Karpas-422 (cell line): ENCODE results near the gene TPK1. TPM values are rescaled to one million over a fixed set of nuclear protein-coding genes. Genes with fewer than 3 reads are reported as not detected.
"Not testable (repeated sequence)": the region's sequence is repeated elsewhere in the genome, so short reads cannot be mapped to it uniquely, and the experiment has no call there.

Source experiments
- DNase-seq: peaks from one replicate; pipeline ENCODE4 v3.0.0-alpha.2; 2015
- H2AFZ ChIP-seq: fragments of 200-600 bp; sonication (generic); 2 replicates; pipeline ENCODE4 v1.6.1; 2014; ENCODE audit warnings: antibody characterized with exemption, low read length, mixed read lengths
- H3K27ac ChIP-seq: fragments of 200-600 bp; sonication (generic); 2 replicates; pipeline ENCODE4 v1.5.1; 2014; ENCODE audit warnings: mild to moderate bottlenecking, low read length, moderate library complexity
- H3K27me3 ChIP-seq: fragments of 200-600 bp; sonication (generic); 2 replicates; pipeline ENCODE4 v1.6.1; 2014; ENCODE audit warnings: low read length, mixed read lengths
- H3K36me3 ChIP-seq: fragments of 200-600 bp; sonication (generic); 2 replicates; pipeline ENCODE4 v1.6.1; 2014; ENCODE audit warnings: low read length, mixed read lengths; ENCODE audit not compliant: insufficient read depth
- H3K4me1 ChIP-seq: fragments of 200-600 bp; sonication (generic); 2 replicates; pipeline ENCODE4 v1.6.1; 2014; ENCODE audit warnings: mild to moderate bottlenecking, low read length, mixed read lengths
- H3K4me2 ChIP-seq: fragments of 200-600 bp; sonication (generic); 2 replicates; pipeline ENCODE4 v1.6.1; 2014; ENCODE audit warnings: low read length, low read depth, mild to moderate bottlenecking; ENCODE audit not compliant: poor library complexity, severe bottlenecking
- H3K4me3 ChIP-seq: fragments of 200-600 bp; sonication (generic); 2 replicates; pipeline ENCODE4 v1.5.1; 2014; ENCODE audit warnings: mild to moderate bottlenecking, antibody characterized with exemption, low read length, mixed read lengths
- H3K79me2 ChIP-seq: fragments of 200-600 bp; sonication (generic); 2 replicates; pipeline ENCODE4 v1.6.1; 2014; ENCODE audit warnings: mild to moderate bottlenecking, low read length, mixed read lengths
- H3K9ac ChIP-seq: fragments of 200-600 bp; sonication (generic); 2 replicates; pipeline ENCODE4 v1.6.0; 2014; ENCODE audit warnings: low read length
- H3K9me2 ChIP-seq: fragments of 200-600 bp; sonication (generic), shearing (Covaris generic); replicated peaks from 2 replicates; pipeline ENCODE4 v1.6.0; 2014; ENCODE audit warnings: mild to moderate bottlenecking, low read length, moderate library complexity; ENCODE audit not compliant: insufficient read depth
- H3K9me3 ChIP-seq: fragments of 300-700, 200-600 bp; sonication (generic); 2 replicates; pipeline ENCODE4 v1.6.1; 2014; ENCODE audit warnings: low read length, mixed read lengths
- H4K20me1 ChIP-seq: fragments of 200-600 bp; sonication (generic); 2 replicates; pipeline ENCODE4 v1.6.1; 2014; ENCODE audit warnings: mild to moderate bottlenecking, antibody characterized with exemption, low read length, low read depth; ENCODE audit not compliant: insufficient read depth
- total RNA-seq: library from RNA; depleted of rRNA; stranded (reverse); fragments of >200 nt; shearing (Covaris generic); gene quantifications from 2 replicates; pipeline ENCODE4 v1.2.3, GENCODE V29; 2014; ENCODE audit warnings: low replicate concordance

TPK1 gene
- total RNA-seq, 1 experiment from 2014 or later, result 11.5 TPM

GRCh38 chr7:144579687-144580086, 256.2 kb downstream of the TPK1 start:
- H3K4me3 ChIP-seq, result no peak overlapping the region
- H3K27ac ChIP-seq, result no peak overlapping the region
- no peaks in the 10 kb centered on the region for H3K79me2 ChIP-seq
- no peaks in the 10 kb centered on the region for H3K4me1 ChIP-seq
- no peaks in the 10 kb centered on the region for H3K36me3 ChIP-seq
- no peak overlapping the region for H2AFZ ChIP-seq
- no peak overlapping the region for H3K4me2 ChIP-seq
- no peak for DNase-seq
- no peaks in the 10 kb centered on the region for H4K20me1 ChIP-seq
- H3K9ac ChIP-seq, result no peak overlapping the region
- no peaks in the 10 kb centered on the region for H3K27me3 ChIP-seq
- no peaks in the 10 kb centered on the region for H3K9me2 ChIP-seq
- H3K9me3 ChIP-seq, result no peaks in the 10 kb centered on the region

DNA sequence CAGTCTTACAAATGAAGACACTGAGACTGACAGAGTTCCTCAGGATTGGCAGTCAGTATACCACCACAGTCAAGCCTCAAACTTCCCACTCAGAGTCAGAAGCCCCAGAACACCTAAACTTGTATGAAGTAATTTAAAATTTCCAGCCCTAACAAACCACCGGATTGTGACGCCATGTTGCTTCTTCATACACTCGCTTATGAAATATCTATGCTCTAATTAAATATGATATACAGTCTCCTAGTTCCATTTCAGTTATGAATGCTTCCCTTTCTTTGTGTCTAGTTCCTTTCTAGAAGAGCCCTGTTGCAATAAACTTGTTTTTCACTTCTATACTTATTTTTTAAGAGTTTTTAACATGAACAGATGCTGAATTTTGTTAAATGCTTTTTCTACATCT, 260.4 kb downstream of the TPK1 start:
- H3K4me2 ChIP-seq, result no peak overlapping the region
- H3K9ac ChIP-seq, result no peak overlapping the region
- H3K27ac ChIP-seq, result no peak overlapping the region
- H3K9me2 ChIP-seq, result no peaks in the 10 kb centered on the region
- no peak overlapping the region for H3K4me3 ChIP-seq
- no peaks in the 10 kb centered on the region for H3K36me3 ChIP-seq
- H2AFZ ChIP-seq, result no peak overlapping the region
- no peaks in the 10 kb centered on the region for H4K20me1 ChIP-seq
- H3K27me3 ChIP-seq, result no peaks in the 10 kb centered on the region
- no peaks in the 10 kb centered on the region for H3K79me2 ChIP-seq
- no peaks in the 10 kb centered on the region for H3K9me3 ChIP-seq
- DNase-seq, result no peak
- no peaks in the 10 kb centered on the region for H3K4me1 ChIP-seq

GRCh38 chr7:144574753-144575152, 261.1 kb downstream of the TPK1 start:
- not testable (repeated sequence) for H4K20me1 ChIP-seq, H3K4me1 ChIP-seq, H3K4me2 ChIP-seq, H3K9me3 ChIP-seq, H3K27me3 ChIP-seq, H3K9ac ChIP-seq, H3K79me2 ChIP-seq, H2AFZ ChIP-seq, H3K9me2 ChIP-seq, H3K36me3 ChIP-seq, DNase-seq, H3K27ac ChIP-seq, H3K4me3 ChIP-seq

- H3K4me3 ChIP-seq, result no peak overlapping the region
These were observed 267.6 kb downstream of the TPK1 start for GRCh38 chr7:144568233-144568632.

GRCh38 chr7:144565586-144565985, 270.3 kb downstream of the TPK1 start:
- H3K9me3 ChIP-seq, result peaks cover 5% of the 10 kb centered on the region; the same call in 1 of the 2 replicates
- H3K27me3 ChIP-seq, result no peaks in the 10 kb centered on the region
- H4K20me1 ChIP-seq, result no peaks in the 10 kb centered on the region
- DNase-seq, result no peak
- no peak overlapping the region for H2AFZ ChIP-seq
- H3K79me2 ChIP-seq, result no peaks in the 10 kb centered on the region
- no peaks in the 10 kb centered on the region for H3K4me1 ChIP-seq
- no peak overlapping the region for H3K27ac ChIP-seq
- no peak overlapping the region for H3K9ac ChIP-seq
- no peaks in the 10 kb centered on the region for H3K36me3 ChIP-seq
- no peak overlapping the region for H3K4me3 ChIP-seq
- H3K4me2 ChIP-seq, result no peak overlapping the region
- H3K9me2 ChIP-seq, result no peaks in the 10 kb centered on the region

More at GRCh38 chr7:144568233-144568632, 267.6 kb downstream of the TPK1 start:
- no peaks in the 10 kb centered on the region for H4K20me1 ChIP-seq
- no peak overlapping the region for H3K4me2 ChIP-seq
- H3K36me3 ChIP-seq, result no peaks in the 10 kb centered on the region
- no peaks in the 10 kb centered on the region for H3K9me2 ChIP-seq
- H3K4me1 ChIP-seq, result no peaks in the 10 kb centered on the region
- no peaks in the 10 kb centered on the region; the same call in 1 of the 2 replicates for H3K9me3 ChIP-seq
- no peaks in the 10 kb centered on the region for H3K27me3 ChIP-seq
- DNase-seq, result no peak
- no peak overlapping the region for H3K27ac ChIP-seq
- H3K79me2 ChIP-seq, result no peaks in the 10 kb centered on the region
- no peak overlapping the region for H3K9ac ChIP-seq
- no peak overlapping the region for H2AFZ ChIP-seq

- no peak for DNase-seq
- no peaks in the 10 kb centered on the region for H3K9me3 ChIP-seq
These were observed 286.0 kb downstream of the TPK1 start for GRCh38 chr7:144549861-144550260.

DNA sequence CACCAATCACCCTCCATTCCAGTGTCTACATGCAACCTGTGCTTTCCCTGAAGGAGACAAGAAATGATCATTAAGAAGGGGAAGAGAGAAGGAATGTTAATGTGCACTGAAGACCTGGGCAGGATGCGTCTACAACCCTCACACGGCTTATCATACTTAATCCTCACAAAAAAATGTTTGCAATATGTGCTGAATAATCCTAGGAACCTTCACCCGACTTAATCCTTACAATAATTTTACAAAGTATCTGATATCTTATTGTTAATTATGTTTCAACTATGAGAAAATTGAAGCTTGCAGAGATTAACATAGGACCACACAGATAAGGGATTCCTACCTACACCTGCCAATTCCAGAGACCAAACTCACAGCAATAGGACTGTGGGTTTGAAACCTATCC, 287.3 kb downstream of the TPK1 start:
- no peaks in the 10 kb centered on the region for H3K4me1 ChIP-seq
- no peaks in the 10 kb centered on the region for H3K9me2 ChIP-seq
- DNase-seq, result no peak
- H3K27me3 ChIP-seq, result no peaks in the 10 kb centered on the region
- no peaks in the 10 kb centered on the region for H3K79me2 ChIP-seq
- no peak overlapping the region for H3K4me3 ChIP-seq
- H3K9me3 ChIP-seq, result no peaks in the 10 kb centered on the region
- no peak overlapping the region for H2AFZ ChIP-seq
- H4K20me1 ChIP-seq, result no peaks in the 10 kb centered on the region
- no peak overlapping the region for H3K4me2 ChIP-seq
- H3K27ac ChIP-seq, result no peak overlapping the region
- H3K9ac ChIP-seq, result no peak overlapping the region
- no peaks in the 10 kb centered on the region for H3K36me3 ChIP-seq

More at GRCh38 chr7:144549861-144550260, 286.0 kb downstream of the TPK1 start:
- Histone ChIP-seq H3K27me3 (no peaks in the 10 kb centered on the region), H3K79me2 (no peaks in the 10 kb centered on the region), H3K27ac (no peak overlapping the region), H3K9me2 (no peaks in the 10 kb centered on the region), H4K20me1 (no peaks in the 10 kb centered on the region), H3K36me3 (no peaks in the 10 kb centered on the region), H3K4me2 (no peak overlapping the region), H3K9ac (no peak overlapping the region), H3K4me1 (no peaks in the 10 kb centered on the region), H2AFZ (no peak overlapping the region), H3K4me3 (no peak overlapping the region)

- H3K27me3 ChIP-seq, result no peaks in the 10 kb centered on the region
- no peak overlapping the region for H2AFZ ChIP-seq
- H3K79me2 ChIP-seq, result no peaks in the 10 kb centered on the region
- no peak overlapping the region for H3K27ac ChIP-seq
- no peak overlapping the region for H3K4me3 ChIP-seq
- H4K20me1 ChIP-seq, result no peaks in the 10 kb centered on the region
- no peaks in the 10 kb centered on the region for H3K9me3 ChIP-seq
- H3K9ac ChIP-seq, result no peak overlapping the region
- no peak overlapping the region for H3K4me2 ChIP-seq
- no peak for DNase-seq
- no peaks in the 10 kb centered on the region for H3K9me2 ChIP-seq
- no peaks in the 10 kb centered on the region for H3K36me3 ChIP-seq
- H3K4me1 ChIP-seq, result no peaks in the 10 kb centered on the region
These were observed 288.0 kb downstream of the TPK1 start for GRCh38 chr7:144547888-144548287.

GRCh38 chr7:144546782-144547181, 289.1 kb downstream of the TPK1 start:
- no peak overlapping the region for H3K4me3 ChIP-seq
- no peak overlapping the region for H3K9ac ChIP-seq
- H3K79me2 ChIP-seq, result no peaks in the 10 kb centered on the region
- H3K27me3 ChIP-seq, result no peaks in the 10 kb centered on the region
- H3K4me2 ChIP-seq, result no peak overlapping the region
- H3K4me1 ChIP-seq, result no peaks in the 10 kb centered on the region
- H4K20me1 ChIP-seq, result no peaks in the 10 kb centered on the region
- no peak overlapping the region for H3K27ac ChIP-seq
- no peak for DNase-seq
- H2AFZ ChIP-seq, result no peak overlapping the region
- H3K9me2 ChIP-seq, result no peaks in the 10 kb centered on the region
- no peaks in the 10 kb centered on the region for H3K9me3 ChIP-seq
- H3K36me3 ChIP-seq, result no peaks in the 10 kb centered on the region
